ELF-1 (cell line): ENCODE measurements around the gene TENT4B.

Experiments
- DNase-seq: peaks from one replicate; pipeline ENCODE4 v3.0.0-alpha.2; 2016; ENCODE audit warnings: low read depth, low spot score

TENT4B gene

DNA sequence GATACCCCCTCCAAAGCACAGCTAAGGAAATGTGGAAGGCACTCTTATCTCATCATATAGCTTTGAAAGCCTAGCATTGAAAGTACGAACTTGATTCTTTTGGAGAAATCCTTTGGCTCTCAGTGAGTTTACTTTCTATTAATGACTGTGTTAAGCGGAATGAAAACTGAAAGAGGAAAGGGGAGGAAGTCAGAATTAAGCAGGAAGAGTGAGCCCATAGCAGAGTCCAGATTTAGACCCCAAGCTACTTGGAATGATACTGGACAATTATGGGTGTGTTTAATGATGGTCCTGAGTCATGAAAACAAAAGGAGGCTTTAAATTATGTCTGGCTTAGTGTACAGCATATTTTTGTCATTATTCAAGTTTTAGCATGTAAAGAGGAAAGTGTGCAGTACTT, 42.2 kb downstream of the TENT4B start:
- DNase-seq: no peak

DNA sequence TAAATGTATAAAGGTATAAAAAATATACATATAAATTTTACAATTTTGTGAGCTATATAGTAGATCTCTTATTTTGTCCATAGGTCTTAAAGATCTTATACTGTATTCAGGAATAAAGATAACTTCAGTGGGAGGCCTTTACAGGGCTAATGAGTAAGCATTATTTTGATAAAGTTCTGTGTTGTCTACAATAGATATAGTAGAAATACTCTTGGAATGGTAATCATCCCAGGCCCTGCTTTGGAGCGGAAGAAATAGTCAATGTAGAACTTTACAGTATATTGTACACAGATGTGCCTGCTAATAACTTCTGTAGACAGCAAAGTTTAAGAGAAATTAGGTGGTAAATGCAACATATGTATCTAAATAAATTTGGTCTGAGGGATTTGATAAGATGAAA, 42.6 kb downstream of the TENT4B start:
- no peak for DNase-seq

DNA sequence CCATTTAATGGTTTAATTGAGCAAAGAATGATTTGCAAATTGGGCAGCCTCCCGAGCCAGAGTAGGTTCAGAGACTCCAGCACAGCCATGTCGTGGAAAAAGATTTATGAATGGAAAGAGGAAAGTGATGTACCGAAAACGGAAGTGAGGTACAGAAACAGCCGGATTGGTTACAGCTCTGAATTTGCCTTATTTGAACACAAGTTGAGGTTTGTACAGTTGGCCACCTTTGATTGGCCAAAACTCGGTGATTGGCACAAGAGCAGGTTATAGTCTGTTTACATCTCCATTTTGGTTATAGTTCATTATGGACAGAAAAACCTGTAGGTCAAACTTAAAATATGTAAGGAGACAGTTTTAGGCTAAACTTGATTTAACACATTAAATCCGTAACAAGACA, 44.5 kb downstream of the TENT4B start:
- DNase-seq: no peak

DNA sequence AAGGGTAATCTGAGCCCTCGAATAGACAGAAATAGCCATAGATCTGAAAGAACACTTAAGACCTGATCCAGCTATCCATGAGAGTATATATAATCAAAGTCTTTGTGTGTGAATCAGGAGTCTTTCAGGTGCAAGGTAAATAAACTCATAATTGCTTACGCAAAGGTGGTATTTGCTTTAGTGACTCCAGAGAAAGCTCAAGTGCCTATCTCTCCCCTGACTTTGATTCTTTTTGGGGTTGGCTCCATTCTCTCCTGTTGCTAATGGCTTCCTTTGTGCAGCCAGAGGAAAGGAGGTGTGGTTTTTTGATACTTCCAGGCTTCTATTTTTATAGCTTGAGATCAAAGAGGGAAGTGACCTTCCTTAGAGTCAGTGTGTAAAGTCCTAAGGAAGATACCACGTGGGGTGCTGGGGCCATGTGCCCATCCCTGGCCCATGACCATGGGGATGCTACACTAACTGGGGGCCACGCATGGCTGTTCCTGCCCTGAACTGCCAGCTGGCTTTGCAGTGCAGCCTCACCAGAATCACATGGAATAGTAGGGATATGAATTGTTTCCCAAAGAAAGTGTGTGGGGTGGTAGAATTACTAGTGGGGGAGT, 45.8 kb downstream of the TENT4B start:
- DNase-seq: no peak

DNA sequence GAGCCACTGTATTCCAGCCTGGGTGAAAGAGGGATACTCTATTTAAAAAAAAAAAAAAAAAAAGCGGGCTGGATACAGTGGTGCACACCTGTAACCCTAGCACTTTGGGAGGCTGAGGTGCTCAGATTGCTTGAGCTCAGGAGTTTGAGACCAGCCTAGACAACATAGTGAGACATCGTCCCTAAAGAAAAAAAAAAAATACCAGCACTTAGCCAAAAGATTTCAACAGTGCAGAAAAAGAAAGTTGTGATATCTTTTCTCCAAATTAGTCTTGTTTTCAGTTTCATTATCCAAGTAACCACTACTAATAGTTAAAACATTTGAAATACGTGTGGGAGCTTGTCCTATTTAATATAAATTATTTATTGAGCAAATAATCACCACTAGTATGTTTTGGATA, 48.7 kb downstream of the TENT4B start:
- no peak for DNase-seq

DNA sequence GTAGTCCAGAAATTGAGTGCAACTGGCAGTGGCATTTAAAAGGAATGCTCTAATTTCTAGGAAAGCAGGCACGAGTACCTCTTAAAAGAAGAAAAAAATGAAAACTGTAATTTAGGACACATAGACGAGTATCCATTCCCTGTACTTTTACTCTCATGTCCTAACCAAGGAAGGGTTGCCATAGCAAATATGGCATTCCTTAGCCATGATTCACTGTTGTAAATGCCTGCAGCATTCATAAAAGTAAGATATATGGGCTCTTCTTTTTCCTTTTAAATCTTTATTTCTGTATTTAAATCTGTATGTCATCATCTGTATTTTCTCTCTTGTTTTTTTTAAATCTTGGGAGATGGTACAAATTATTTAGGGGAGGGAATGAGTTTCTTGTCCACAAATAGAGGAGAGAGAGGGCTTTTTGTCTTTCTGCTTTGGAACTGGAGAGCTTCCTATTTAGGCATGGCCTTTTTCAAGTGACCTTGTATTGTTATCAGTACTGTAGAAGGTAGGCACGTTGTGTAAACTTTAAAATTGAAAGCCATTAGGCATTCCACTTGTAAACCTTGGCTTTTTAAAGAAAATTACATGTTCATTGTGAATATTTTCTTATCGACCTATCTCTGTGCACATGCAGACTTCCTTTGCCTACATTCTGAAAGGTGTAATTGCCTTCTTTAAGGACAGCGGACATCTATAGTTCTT, 50.0 kb downstream of the TENT4B start:
- DNase-seq: no peak

DNA sequence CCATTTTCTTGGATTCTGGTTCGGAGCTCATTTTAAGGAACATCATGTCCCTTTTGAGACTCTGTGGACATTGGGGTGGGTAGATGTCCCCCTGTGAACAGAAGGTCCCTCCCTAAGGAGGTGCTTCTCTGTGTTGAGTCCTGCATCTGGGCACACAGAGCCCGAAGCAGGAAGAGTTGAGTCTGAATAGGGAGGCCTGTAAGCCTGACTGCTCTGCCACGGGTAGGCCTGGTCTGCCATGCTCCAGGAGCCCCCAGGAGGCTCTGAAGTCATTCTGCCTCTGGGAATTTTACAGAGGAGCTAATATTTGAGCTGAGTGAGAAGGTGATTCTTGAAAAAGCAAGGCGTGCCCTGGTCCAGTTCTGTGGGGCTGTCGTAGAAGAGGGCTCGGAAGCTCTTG, 50.6 kb downstream of the TENT4B start:
- no peak for DNase-seq

DNA sequence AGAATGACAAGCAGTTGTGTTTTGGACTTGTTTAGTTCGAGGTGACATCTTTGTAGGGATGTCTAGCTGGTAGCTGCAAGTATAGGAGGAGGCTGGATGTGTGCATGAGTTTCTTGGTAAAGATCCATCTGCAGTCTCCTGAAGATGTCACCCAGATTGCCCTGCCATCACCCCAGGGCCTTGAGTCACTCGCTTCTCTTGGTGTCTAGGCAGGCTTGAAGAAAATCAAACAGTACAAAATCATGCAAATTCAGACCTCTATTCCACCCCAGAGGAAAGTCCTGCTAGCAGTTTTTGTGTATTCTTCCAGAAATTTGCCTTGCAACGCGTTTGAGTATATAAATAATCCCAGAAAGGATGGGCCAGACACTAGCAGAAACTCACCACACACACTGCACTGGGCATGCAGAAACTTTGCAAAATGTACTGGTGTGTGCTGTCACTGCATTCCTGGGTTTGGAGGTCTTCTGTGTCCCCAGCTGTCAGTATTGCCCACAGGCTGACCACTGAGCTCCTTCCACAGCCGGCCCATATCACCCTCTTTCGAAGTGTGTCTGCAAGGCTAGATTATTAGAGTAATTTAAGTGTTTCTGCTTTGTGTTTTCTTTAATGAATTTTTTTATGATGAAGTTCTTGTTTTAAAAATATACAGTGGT, 51.5 kb downstream of the TENT4B start:
- DNase-seq: no peak

DNA sequence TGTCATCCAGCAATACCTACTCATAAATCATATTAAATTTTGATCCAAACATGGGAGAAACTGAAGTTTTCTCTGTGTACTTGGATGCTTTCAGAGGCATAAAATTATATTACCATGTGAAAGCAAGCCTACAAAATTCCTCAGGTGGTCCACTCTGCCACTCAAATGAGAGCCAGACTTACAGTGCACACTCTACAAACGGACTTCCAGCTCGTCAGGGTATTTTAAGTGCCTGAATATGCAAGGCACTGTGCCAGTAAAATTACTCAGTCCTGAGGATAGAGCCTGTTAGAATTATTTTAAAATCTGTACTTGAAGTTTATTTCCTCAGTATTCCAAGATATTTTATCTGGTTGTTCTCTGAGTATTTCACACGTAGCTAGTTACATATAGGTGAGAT, 54.5 kb downstream of the TENT4B start:
- no peak for DNase-seq

DNA sequence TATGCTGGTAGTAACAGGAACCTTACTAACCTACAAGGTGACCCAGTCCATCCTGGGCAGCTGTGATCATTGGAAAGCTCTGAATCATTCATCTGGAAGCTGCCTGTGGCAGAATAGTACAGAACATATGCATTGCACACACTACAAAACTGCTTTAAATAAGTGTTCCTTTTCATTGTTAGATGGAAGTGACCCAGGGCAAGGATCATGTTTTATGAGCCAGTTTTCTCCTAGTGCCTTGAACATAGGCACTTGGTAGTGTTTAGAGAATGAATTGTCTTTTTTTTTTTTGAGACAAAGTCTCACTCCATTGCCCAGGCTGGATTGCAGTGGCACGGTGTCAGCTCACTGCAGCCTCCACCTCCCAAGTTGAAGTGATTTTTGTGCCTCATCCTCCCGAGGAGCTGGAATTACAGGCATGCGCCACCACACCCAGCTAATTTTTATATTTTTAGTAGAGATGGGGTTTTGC, 55.4 kb downstream of the TENT4B start:
- DNase-seq: no peak

DNA sequence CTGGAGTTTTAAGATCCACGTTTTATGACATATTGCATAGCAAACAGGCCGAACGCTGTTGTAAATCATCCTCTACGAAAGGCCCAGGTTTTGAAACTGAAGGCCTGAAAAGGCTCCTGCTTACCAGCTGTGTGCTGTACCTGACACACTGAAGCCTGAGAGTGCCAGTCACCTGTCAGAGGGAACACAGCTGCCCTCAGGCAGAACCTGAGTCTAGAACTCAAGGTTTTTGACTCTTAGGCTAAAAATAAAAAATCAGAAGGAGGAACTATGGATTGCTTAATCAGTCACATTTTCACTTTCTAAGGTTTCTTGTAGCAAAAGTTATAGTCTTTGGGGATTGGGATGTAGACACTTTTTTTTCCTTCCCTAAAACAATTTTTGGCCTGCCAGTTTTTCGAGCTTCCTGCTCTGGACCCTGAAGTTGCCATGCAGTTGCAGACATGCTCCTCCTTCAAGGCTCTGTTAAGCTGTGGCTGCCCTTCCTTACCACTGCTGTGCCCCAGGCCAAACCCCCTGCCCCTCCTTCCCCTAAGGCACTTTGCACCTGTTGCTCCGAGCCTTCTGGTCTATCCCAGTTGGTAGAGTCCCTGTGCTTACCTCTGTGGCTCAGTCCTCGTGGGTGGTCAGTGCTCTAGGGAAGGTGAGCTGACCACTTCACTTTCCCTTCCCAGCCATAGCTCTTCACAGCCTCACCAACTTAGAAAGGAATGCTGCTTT, 56.6 kb downstream of the TENT4B start:
- no peak for DNase-seq

DNA sequence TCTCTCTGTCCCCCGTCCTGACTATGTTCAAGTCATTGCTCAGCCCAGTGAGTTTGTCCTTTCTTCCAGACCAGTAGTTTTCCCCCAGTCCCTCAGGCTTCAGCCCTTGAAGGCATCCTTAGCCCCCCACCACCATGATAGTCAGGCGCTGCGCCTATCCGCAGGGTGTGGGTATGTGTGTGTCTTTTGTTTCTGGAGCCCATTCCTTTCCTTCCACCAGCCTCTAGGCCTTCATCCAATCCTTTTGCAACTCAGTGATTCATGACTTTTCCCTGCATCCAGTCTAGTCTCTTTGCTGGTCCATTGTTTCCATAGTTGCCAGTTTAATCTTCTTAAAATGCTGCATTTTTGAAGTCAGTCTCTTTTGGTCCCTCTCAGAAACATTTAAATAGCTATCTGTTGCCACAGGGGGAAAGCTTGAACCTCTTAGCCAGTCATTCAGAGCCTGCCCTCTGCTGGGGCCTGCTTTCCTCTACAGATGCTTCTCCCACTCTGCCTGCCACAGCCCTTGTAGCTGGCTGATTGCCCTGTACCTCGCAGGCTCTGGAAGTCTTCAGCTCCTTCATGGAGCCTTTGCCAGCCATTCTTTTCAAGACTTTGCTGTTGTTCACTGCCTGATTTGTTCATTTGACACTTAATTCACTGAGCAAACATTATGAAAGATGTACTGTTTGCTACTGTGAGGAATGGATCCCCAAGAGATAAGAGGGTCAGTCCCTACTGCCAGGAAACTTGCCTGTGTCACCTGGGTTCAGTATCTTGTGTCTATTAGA, 57.3 kb downstream of the TENT4B start:
- DNase-seq: peak; percentile 81

DNA sequence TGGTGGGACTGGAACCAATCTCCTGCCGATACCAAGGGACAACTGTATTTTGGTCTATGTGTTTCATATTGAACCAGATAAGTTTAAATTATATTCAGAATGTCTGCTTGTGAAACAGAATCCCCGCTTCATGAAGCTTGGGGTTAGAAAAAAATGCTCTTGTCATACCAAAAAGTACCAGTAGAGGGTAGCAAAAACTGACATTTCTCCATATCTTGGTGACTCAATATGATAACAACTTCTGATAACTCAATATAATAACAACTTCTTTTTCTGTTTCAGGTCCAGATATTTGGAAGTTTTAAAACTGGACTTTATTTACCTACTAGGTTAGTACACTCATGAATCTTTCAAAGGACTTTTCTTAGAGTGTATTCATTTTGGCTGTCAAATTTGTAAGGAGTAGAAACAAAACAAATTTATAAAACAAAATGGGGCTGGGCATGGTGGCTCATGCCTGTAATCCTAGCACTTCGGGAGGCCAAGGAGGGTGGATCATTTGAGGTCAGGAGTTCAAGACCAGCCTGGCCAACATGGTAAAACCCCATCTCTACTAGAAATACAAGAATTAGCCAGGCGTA, 60.9 kb downstream of the TENT4B start:
- DNase-seq: no peak

DNA sequence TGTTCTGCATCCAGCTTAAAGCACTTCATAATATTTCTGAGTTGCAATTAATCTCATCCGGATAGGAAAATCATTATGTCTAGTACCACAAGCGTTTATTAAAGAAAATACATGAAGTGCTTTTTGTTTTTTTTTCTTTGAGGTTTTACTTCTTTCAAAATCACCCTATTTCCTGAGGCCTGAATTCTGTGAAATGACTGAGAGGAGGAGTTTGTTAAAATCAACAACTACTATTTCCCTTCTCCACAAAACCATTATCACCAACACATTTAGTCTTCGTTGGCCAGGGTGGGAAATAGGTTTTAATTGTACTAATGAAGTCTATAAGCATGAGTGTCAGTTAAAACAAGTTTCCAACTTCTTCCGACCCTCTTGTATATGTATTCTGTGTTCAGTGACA, 62.6 kb downstream of the TENT4B start:
- DNase-seq: no peak

DNA sequence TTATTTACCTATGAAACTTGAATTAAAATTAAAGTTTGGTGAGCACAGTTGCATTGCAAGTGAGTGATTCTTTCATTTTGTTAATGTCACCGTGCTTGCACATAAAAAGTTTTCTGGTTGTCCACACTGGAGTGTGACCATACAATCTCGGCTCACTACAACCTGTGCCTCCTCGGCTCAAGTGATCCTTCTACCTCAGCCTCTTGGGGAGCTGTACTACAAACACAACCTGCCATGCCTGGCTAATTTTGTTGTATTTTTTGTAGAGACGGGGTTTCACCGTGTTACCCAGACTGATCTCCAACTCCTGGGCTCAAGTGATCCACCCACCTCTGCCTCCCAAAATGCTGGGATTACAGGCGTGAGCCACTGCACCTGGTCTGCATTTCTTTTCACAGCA, 63.1 kb downstream of the TENT4B start:
- DNase-seq: no peak

DNA sequence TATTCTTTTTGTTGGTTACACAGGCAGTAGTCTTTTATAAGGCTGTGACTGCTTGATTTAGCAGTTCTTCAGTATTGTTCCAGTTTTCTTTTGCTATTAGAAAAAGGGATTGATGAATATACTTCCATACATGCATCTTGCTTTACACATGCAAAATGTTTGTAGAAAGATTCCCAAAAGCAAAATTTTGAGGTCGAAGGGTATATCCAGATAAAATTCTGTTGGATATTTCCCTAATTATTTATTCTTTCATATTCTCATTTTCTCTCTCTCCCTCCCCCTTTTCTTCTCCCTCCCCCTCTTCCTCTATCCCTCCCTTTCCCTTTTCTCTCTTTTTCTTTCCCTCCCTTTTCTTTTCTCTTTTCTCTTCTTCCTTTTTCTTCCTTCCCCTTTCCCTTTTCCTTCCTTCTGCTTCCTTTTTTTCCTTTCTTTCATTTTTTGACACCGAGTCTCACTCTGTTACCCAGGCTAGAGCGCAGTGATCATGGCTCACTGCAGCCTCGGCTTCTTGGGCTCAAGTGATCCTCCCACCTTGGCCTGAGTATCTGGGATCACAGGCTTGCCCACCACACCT, 66.4 kb downstream of the TENT4B start:
- no peak for DNase-seq

DNA sequence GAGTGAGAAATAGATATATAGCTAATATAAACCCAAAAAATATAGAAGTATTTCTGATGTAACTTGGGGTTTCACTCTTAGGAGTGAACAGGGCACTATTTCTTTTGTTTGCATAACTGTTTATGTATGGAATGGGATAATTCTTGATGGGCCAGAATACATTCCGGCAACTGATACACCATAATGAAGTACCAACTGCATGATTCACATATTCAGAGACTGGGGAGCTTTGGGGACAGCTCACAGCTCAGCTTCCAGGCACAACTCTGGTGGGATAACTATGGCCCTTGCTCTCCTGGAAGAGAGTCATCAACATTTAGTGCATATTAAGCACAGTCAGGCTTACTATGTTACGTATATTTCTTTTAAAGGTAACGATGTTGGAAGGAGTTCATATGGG, 71.2 kb downstream of the TENT4B start:
- no peak for DNase-seq

DNA sequence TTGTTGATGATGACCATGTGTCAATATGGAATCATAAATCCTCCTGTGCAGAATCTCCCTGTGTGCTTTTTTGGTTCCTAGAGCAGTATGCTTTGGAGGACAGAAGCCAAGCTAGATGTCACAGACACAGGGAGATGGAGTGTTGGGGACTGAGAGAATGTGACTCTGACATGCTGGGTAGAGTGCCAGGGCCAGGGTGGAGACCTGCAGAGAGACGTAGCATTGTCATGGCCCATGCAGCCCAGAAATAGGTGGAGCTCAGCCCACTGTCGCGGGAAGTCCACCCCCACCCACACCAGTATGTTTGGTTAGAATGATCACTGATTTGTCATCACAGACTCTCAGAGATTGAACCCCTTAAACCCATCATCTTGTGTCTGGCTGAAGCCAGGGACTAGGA, 74.0 kb downstream of the TENT4B start:
- no peak for DNase-seq

DNA sequence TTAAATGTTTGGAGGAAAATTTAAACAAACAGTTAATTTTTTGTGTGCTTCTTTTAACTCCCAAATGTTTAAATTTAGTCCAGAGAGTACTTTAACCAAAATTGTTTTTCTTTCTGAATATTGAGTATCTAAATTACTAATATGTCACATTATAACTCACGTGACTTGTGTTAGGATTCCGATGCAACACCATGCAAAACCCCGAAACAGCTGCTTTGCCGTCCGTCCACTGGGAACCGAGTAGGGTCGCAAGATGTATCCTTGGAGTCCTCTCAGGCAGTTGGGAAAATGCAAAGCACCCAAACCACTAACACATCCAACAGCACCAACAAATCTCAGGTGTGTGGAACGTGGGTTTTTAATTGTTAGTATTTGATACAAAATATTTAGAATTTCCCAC, 74.6 kb downstream of the TENT4B start:
- DNase-seq: no peak

DNA sequence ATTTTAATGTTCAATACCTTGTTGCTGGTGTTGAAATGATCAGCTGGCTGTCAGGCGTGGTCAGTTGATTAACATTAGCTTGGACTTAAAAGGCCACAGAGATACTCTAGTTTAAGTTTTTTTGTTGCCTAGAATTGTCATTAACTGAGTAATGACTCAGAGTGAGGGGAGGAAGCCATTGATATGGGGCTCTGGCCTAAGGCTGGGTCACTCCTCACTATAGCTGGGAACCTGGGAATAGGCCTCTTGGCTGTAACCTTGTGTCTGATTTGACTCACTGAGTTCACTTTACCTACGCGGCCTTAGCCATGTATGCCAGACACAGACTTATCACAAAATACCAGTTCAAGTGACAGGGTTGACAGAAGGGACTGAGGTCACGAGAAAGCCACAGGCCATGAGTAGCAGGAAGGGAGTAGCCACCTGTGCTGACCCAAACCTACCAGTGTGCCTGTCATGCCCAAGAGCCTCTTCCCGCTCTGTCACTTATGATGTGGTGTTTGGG, 75.3 kb downstream of the TENT4B start:
- no peak for DNase-seq
